ENCODE data around the gene PID1. TPM values are rescaled to one million over a fixed set of nuclear protein-coding genes. Genes with fewer than 3 reads are reported as not detected.

Gene PID1
- total RNA-seq, 1 experiment from 2014 or later: 3.0 TPM

GRCh38 chr2:229076886-229077285 is 194.2 kb downstream of the PID1 start:
- peak; percentile 31 for DNase-seq (ENCODE audit: low read depth)

- DNase-seq (ENCODE audit: low read depth): no peak
Observed at GRCh38 chr2:229073935-229074334, 197.2 kb downstream of the PID1 start.

GRCh38 chr2:229071292-229071976 is 199.7 kb downstream of the PID1 start:
- no peak for DNase-seq (ENCODE audit: low read depth)

- DNase-seq (ENCODE audit: low read depth): no peak
Observed at GRCh38 chr2:229066121-229066715, 204.9 kb downstream of the PID1 start.

- no peak for DNase-seq (ENCODE audit: low read depth)
Observed at GRCh38 chr2:229064749-229065148, 206.3 kb downstream of the PID1 start.

GRCh38 chr2:229060147-229060546 is 210.9 kb downstream of the PID1 start:
- DNase-seq (ENCODE audit: low read depth): no peak

GRCh38 chr2:229059331-229060033 is 211.6 kb downstream of the PID1 start:
- no peak for DNase-seq (ENCODE audit: low read depth)

- no peak for DNase-seq (ENCODE audit: low read depth)
Observed at GRCh38 chr2:229057976-229058553, 213.0 kb downstream of the PID1 start.

GRCh38 chr2:229054311-229054710 is 216.8 kb downstream of the PID1 start:
- DNase-seq (ENCODE audit: low read depth): peak; percentile 9

GRCh38 chr2:229051798-229052197 is 219.3 kb downstream of the PID1 start:
- no peak for DNase-seq (ENCODE audit: low read depth)

- no peak for DNase-seq (ENCODE audit: low read depth)
Observed at GRCh38 chr2:229050133-229050532, 221.0 kb downstream of the PID1 start.

GRCh38 chr2:229048134-229048533 is 223.0 kb downstream of the PID1 start:
- DNase-seq (ENCODE audit: low read depth): no peak

GRCh38 chr2:229045671-229046070 is 225.4 kb downstream of the PID1 start:
- no peak for DNase-seq (ENCODE audit: low read depth)

GRCh38 chr2:229044581-229044980 is 226.5 kb downstream of the PID1 start:
- peak; percentile 33 for DNase-seq (ENCODE audit: low read depth)

- DNase-seq (ENCODE audit: low read depth): peak; percentile 71
Observed at GRCh38 chr2:229043681-229044080, 227.4 kb downstream of the PID1 start.

- no peak for DNase-seq (ENCODE audit: low read depth)
Observed at GRCh38 chr2:229042349-229042748, 228.7 kb downstream of the PID1 start.

GRCh38 chr2:229041691-229042090 is 229.4 kb downstream of the PID1 start:
- DNase-seq (ENCODE audit: low read depth): no peak

- DNase-seq (ENCODE audit: low read depth): no peak
Observed at GRCh38 chr2:229037621-229038020, 233.5 kb downstream of the PID1 start.

GRCh38 chr2:229033816-229034215 is 237.3 kb downstream of the PID1 start:
- DNase-seq (ENCODE audit: low read depth): peak; percentile 15

- DNase-seq (ENCODE audit: low read depth): peak; percentile 5
Observed at GRCh38 chr2:229032608-229033234, 238.4 kb downstream of the PID1 start.

GRCh38 chr2:229027353-229028105 is 243.6 kb downstream of the PID1 start:
- no peak for DNase-seq (ENCODE audit: low read depth)

Measured in M059J (cell line).